Left lobe of liver (tissue), 2 donors: Measurements from ENCODE around the gene OARD1. TPM values are rescaled to one million over a fixed set of nuclear protein-coding genes. Genes with fewer than 3 reads are reported as not detected.

Source experiments
- ATAC-seq: fragments of 200-7000 bp; cut with Tn5 transposase; one replicate; pipeline ENCODE4 v1.9.1; 2020; ENCODE audit warnings: mild to moderate bottlenecking, moderate library complexity
- DNase-seq: peaks from one replicate; pipeline ENCODE4 v3.0.0-alpha.2; 2020; ENCODE audit warnings: low spot score
- total RNA-seq: library from RNA; stranded (reverse); gene quantifications from one replicate; pipeline ENCODE4 v1.2.1, GENCODE V29; 2021
- donor health status: DM: no; HTN: no; CAD: no; lungs with moderate emphysema.
- donor health status: DM: no; HTN: yes; CAD: no.

The OARD1 gene
- total RNA-seq, 1 donor from 2014 or later = 22.4 TPM

- ATAC-seq (no peak), DNase-seq (no peak)
Measured at GRCh38 chr6:41050536-41050935, 21.6 kb downstream of the OARD1 start.

GRCh38 chr6:41049955-41050354, 22.2 kb downstream of the OARD1 start:
- no peak for ATAC-seq
- DNase-seq = no peak

- ATAC-seq (no peak), DNase-seq (no peak)
Measured at GRCh38 chr6:41049521-41049920, 22.6 kb downstream of the OARD1 start.

DNA sequence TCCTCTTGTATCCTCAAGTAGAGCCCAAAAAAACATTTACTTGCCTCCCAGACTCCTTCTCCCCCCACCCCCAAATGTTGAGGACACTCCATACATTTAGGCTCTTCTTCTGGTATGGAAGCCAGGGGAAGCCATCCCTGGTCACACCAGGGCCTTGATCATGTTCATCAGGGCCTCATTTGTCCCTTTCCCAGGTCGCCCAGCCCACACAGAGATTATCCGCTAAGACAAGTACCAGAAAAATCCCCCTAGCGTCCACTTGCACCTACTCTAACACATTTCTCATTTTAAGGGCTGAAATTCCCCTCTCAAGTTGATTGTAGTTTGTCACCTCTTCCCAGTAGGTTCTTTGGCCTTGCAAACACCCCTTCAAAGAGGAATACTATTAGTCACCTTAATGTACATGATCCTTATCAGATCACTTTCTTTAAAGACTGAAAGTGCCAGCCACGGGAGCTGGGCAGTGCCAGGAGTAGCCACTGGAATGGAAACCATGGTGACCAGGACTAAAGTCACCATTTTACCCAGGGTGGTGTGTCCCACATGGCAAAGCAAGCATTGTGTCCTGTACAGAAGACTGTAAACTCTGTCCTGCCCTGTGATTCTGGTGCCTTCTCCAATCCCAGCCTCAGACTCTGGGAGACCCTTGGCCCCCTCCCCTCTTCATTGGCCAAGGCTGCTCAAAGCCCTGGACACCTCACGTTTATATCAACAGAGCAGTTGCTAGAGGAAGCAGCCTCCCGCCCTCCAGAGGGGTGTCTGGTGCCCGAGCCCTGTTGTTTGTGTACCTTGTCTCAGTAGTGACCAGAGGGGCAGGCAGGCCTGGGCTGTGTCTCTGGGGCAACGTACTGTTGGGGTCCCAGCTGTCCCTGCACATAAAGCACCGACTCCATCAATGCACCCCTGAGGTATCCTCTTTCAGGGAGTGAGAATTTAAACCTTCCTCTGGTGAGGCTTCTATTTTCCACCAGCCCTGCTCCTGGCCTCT, 24.1 kb downstream of the OARD1 start:
- no peak for DNase-seq
- ATAC-seq = no peak

DNA sequence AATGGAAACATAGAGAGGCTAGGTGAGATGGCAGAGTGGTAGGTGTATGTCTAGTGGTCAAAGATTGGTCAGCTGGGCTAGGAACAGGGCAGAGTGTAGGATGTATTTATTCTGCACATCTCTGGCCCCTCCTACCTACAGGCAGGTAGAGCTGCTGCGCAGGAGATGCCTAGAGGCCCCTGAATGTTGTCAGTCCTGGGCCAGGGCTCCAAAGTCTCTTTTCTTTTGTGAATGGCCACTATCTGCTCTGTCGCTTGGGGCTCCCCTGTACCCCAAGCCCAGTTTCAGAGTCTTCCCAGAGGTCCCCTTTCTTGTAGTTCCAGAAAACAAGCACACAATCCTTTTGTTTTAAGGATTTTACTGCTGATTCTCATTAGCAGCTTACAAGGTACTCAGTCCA, 24.9 kb downstream of the OARD1 start:
- DNase-seq (no peak), ATAC-seq (no peak)

- DNase-seq (peak; percentile 63), ATAC-seq (peak; percentile 89)
Measured at GRCh38 chr6:41046084-41046483, 26.1 kb downstream of the OARD1 start.

- ATAC-seq (peak; percentile 66), DNase-seq (no peak)
Measured at GRCh38 chr6:41045664-41046063, 26.5 kb downstream of the OARD1 start.

DNA sequence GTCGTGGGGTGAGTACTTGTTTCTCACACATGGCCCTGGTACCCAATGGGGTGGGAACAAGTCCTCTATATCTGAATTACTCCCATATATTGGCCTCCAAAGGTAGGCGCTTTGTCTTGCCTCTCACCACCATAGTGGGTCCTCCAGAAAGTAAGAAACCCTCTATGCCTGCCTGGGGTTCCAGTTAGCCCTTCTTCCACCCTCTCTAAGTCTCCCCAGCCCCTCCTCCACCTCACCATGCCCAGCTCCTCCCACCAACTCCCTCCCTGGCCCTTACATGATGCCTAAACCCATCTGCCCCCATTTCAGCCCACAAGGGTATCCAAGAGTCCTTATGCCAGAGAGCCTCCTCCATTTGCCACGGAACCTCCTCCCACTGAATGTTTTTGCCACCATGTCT, 29.0 kb downstream of the OARD1 start:
- ATAC-seq = no peak
- no peak for DNase-seq

- DNase-seq (no peak), ATAC-seq (no peak)
Measured at GRCh38 chr6:41042226-41043055, 29.7 kb downstream of the OARD1 start, which contains the start of gene TSPO2. TSPO2 (plus strand) TSS chr6:41042467; CDS start chr6:41042986, 519 bp downstream.

GRCh38 chr6:41040940-41041536, 31.1 kb downstream of the OARD1 start:
- ATAC-seq = no peak
- DNase-seq = no peak

- peak; percentile 72 for ATAC-seq
- peak; percentile 82 for DNase-seq
Measured at GRCh38 chr6:41040101-41040939, 31.8 kb downstream of the OARD1 start.

- ATAC-seq (peak; percentile 76), DNase-seq (peak; percentile 83)
Measured at GRCh38 chr6:41039060-41039998, 32.8 kb downstream of the OARD1 start, which contains the start of gene UNC5CL. UNC5CL (minus strand) TSS chr6:41039221; CDS start chr6:41035074, 4,147 bp downstream.

DNA sequence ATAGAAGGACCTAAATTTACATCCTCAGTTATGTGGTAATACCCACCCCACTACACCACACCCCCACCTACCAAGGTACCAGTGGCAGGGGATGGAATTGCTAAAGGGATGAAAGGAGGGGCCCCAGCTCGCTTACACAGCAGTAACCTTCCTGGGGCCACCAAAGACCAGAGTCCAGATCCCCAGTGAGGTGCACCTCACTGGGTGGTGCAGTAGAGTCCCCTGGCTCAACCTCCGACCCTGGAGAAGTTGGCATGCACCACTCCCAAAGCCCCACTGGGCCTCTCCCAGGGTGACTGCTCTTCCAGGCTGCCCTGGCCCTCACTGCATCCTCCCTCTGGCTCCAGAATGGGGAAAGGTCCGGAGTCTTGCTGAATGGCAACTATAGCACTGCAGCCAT, 34.0 kb downstream of the OARD1 start:
- DNase-seq (no peak), ATAC-seq (no peak)

DNA sequence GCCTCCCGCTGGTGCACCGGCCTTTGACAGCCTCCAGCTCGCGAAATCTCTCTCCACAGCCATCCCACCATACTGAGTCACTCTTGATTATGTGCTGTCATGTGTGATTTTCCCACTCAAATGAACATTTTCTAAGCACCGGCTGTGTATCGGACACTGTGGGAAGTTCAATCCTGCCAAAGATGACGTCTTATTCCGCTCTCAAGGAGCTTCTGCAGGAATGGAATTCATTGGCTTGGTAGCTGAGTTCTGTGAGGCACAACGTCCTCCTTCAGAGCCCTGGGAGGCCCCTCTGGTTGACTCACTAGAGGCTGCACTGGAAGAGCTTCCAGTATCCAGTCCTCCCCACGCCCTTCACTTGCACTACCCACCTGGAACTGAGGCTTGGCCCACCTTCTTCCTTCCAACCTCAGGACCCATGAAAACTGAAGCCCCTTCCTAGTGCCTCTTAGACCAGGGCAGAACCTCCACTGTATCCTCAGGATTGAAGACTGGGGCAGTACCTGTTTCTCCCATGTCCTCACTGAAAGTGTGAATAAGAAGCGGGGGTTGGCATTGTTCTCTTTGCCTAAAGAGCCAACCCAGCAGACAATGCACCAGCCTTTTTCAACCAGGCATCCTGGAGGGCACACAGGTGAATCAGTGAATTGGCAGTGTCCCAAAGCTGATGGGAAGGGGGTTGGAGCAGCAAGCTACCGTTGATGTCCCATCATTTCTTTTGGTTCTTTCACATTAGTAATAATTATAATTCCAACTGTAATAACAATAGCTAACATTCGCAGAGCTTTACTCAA, 34.9 kb downstream of the OARD1 start:
- no peak for ATAC-seq

DNA sequence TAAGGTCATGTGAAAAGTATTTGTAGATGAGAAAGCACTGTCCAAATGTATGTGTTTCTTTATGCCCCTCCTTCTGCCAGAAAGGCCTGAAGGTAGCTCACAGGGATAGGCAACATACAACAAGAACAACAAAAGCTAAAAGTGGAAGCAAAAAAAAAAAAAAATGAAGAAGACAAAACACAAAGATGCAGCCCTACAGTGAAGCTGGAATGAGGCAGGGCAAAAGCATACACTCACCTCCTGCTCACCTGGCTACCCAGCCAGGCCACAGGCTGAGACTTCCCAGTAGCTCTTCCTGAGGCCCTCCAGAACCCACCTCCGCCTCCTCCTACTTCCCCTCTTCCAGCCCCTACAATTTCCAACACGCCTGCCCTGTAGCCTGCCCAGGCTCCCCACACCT, 35.6 kb downstream of the OARD1 start:
- DNase-seq (no peak), ATAC-seq (no peak)

More for the DNA sequence above, 34.9 kb downstream of the OARD1 start:
- no peak for DNase-seq

- ATAC-seq = no peak
- DNase-seq = no peak
Measured at GRCh38 chr6:41036186-41036585, 36.0 kb downstream of the OARD1 start.

DNA sequence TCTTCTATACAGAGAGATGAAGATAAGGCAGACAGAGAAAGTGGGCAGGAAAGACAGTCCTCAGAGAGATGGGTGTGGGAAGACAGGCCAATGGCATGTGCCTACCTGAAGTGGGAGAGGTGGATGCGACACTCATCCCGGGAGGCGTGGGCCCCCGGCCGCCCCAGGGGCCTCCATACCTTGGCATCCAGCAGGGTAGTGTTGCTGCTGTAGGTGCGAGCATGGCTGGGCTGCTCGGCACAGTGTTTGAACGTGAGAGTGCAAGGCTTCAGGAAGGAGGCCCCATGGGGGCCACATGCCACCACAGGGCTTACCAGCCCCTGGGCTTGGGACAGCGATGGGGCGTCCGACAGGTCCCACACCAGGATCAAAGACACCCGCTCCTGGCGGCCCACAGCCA, 38.4 kb downstream of the OARD1 start:
- ATAC-seq (no peak), DNase-seq (no peak)

DNA sequence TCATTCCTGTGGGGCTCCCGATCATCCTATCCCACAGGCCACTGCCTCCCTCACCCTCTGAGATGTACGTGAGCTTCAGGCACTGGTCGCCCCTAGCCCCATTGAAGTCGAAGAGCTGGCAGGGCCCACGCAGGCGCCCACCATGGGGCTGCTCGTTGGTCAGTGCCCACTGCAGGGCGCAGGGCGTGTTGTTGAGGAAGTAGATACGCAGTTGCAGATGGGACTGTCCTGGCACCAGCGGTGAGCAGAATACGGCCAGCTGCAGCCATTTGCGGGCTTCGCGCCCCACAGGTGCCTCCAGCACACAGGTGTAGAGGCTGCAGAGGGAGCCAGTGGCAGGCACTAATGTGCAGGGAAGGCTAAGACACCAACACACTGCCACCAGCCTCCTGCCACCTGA, 39.3 kb downstream of the OARD1 start:
- DNase-seq = no peak
- no peak for ATAC-seq
